SK-N-MC (cell line): ENCODE data around the gene MRS2.

Experiments used
- EZH2 ChIP-seq: fragments of 200-600 bp; sonication (generic); IDR thresholded peaks from one replicate; pipeline ENCODE4 v1.6.1; 2017; ENCODE audit warnings: antibody characterized with exemption
- POLR2AphosphoS5 ChIP-seq: IDR thresholded peaks from 2 replicates; pipeline ENCODE4 v1.6.1; 2012; ENCODE audit warnings: mild to moderate bottlenecking, low read depth, low read length, borderline replicate concordance

GRCh38 chr6:24428615-24429014 is 25.9 kb downstream of the MRS2 start:
- no peak for TF ChIP-seq POLR2AphosphoS5
- TF ChIP-seq EZH2, result no peak
